HuH-7.5 (cell line): ENCODE results near the gene TMEM42.

Experiments used
- DNase-seq: peaks from one replicate; pipeline ENCODE4 v3.0.0; 2011; ENCODE audit warnings: low spot score

Gene TMEM42

DNA sequence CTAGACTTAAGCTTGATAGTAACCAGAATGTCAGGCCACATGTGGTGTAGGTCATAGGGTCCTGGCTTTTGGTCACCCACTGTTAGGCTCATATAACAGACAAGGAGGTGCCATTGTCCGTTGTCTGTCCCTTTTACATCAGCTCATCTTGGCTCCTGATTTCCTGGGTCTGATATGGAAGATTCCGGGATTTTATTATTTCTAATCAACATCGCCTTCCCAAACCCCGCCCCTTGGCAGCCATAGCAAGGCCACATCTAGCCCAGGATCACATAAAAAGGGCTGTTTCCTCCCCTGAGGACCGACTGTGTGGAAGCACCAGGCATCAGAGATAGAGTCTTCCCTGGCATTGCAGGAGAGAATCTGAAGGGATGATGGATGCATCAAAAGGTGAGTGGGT is 12.6 kb downstream of the TMEM42 start, which contains the start of gene TGM4:
Gene TGM4, plus strand, starts transcription at position 301 of the 400 bp plus-strand sequence. Its CDS starts 71 bp downstream, at position 372.
- no peak for DNase-seq

DNA sequence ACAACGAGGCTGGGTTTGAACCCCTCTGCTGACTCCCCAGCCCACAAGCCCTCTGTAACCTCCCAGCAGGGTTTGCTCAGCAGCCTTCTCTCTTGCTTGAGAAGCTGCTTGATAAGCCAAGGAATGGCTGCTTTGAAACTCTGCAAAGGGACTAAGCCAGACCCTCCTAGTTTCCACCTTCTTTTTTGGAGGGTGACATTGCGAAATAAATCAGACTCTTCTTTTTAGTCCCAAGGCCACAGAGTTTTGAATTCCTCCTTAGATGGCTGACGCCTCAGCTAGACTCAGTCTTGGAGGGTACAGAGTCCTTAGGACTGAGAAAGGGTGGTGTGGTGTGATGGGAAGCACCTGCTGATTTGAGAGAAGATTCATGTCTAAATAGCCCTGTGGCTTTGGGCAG is 13.9 kb downstream of the TMEM42 start:
- DNase-seq, result no peak

DNA sequence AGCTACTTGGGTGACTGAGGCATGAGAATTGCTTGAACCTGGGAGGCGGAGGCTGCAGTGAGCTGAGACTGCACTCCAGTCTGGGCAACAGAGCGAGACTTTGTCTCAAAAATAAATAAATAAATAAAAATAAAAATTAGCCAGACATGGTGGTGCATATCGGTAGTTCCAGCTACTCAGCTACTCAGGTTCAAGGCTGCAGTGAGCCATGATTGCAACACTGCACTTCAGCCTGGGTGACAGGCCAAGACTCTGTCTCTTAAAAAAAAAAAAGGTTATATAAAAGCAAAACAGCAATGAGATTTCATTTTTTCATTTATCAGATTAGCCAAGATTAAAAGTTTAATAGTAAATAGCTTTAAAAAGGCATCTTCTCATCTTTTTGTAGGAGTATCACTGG is 15.6 kb downstream of the TMEM42 start:
- DNase-seq, result no peak

DNA sequence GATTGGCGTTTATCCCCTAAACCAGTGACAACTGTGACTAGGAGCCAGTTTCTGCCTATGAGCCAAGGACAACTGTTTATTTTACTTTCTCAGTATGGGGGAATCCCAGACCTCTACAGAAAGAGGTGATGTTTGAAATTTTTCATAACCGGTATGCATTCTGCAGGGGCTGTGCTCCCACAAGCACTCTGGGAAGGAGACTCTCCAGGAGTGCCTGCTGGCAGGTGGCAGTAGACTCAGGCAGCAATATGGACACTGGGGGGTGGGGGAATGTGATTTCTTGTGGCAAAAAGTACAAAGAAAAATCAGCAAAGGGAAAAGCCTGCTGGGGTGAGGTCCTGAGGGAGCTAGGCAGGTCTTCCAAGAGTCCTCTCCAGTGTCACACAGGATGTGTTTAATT is 18.6 kb downstream of the TMEM42 start:
- DNase-seq, result no peak

DNA sequence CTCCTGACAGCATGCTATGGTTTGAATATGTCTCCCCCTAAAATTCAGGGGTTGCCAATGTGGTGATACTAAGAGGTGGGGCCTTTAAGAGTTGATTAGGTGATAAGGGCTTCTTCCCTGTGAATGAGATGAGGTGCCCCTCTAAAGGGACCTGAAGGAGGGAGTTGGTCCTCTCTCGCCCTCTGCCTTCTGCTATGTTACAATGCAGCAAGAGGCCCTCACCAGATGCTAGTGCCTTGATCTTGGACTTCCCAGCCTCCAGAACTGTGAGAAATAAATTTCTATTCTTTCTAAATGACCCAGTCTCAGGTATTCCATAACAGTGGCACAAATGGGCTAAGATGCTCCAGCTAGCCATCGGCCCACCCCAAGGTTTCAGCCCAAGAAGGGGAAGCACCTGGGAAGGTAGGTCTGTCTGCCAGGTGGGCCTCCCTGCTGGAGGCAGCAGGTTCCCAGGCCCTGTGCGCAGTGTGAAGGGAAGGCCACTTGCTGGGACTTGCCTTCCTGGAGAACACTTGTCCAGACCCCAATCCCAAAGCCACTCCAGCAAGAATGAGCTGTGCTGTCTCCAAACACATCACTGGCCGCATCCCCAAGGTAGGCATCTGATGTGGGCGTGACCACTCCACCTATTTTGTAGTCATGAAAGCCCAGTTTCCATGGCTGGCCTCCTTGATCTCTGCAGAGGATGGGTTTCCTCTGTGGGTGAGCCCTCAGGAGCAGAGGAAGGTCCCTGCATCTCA is 21.7 kb downstream of the TMEM42 start:
- DNase-seq, result no peak

DNA sequence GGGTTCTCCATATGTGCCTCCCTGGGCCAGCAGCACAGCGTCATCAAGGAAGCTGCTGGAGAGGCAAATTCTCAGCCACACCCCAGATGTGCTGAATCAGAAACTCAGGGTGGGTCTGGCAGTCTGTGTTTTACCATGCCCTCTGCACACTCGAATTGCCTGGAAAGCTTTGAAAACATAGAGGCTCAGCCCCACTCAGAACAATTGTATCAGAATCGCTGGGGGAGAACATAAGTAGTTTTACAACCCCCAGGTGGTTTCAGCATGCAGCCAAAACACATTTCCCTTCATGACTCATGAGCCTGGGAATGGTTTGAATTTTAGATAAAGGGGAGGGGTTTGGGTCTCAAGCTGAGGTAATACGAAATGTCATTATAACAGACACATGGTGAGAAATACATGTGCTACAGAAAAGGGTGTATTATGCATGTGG is 22.3 kb downstream of the TMEM42 start:
- DNase-seq, result no peak

DNA sequence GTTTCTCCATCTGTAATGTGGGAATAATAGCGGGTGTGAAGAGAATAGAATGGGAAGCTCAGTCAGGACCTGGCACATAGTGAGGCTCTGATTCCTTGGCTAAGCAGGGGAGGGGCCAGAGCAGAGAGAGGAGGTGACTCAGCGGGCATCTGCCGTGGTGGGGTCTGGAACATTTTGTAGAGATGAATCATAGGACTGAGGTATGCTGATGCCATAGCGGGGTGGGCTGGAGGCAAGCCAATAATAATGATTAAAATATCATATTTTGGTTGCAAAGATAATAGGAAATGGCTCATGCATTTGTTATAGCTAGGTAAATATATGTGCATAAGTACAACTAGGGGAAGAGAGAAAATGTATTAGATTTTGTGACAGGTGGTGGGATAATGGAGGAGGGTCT is 23.9 kb downstream of the TMEM42 start:
- DNase-seq, result no peak

DNA sequence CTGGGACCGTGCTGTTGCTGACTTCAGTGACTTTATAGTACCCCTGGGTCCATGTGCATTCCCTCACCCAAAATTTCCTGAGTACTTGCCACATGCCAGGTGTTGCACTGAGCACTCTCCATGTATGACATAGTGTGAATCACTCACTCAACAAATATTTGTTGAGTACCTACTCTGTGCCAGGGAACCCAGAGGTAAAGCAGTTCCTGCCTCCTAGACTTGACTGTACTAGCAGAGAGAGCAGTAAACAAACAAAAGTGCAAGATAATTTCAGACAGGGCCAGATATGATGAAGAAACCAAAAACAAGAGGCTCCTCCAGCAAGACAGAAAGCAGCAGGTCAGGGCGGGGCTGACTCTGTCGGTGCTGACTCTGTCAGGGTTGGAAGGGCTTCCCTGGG is 24.8 kb downstream of the TMEM42 start:
- no peak for DNase-seq

DNA sequence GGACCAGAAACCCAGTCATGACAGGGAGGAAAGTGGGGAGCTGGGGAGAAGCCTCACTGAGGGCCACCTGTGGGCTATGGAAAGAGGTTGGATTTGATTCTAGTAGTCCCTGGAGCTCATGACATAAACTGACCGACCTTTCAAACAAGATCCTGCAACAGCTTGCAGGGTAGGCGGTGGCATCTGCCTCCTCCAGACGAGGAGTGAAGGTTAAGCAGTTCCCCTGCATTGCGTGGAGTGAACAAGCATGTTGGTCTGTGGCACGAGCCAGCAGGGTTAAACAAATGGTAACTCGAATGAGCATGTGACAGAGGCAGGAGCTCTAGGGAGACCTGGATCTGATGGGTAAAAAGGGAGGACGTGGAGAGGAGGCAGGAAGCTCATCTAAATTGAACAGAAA is 25.4 kb downstream of the TMEM42 start:
- no peak for DNase-seq

DNA sequence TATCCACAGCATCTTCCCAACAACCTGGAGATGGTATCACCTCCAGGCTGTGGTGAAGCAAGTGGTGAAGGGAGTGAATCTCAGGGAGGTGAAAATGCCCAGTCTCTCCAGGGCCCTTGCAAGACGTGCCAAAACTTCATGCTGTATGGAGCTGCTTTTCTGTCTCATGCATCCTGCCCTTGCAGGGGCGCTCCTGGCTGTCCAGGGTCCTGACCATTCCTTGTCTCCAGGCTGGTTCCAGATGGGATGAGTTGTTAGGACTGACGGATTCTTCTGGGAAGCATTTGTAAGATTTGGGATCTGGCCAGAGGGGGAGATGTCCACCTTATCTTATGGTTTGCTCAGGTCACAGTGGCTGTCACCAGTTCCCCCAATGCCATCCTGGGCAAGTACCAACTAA is 28.5 kb downstream of the TMEM42 start:
- no peak for DNase-seq

DNA sequence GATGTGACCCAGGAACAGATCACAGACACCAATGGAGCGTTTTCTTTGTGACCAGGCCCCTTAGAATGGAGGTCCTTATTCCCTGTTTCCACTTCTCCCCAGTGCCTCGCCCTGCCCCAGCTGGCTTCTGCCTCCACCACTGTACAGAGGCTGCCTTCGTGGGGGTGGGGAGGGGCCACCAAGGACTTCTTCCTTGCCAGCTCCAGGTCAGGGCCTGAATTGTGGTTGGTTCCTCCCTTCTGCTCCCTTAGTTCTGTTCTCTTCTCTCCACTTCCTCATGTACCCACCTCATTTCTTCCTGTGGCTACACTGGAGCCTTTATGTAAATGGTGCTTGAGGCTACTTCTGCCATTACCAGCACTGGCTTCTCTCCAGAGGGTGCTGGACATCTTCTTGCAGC is 29.1 kb downstream of the TMEM42 start:
- no peak for DNase-seq

DNA sequence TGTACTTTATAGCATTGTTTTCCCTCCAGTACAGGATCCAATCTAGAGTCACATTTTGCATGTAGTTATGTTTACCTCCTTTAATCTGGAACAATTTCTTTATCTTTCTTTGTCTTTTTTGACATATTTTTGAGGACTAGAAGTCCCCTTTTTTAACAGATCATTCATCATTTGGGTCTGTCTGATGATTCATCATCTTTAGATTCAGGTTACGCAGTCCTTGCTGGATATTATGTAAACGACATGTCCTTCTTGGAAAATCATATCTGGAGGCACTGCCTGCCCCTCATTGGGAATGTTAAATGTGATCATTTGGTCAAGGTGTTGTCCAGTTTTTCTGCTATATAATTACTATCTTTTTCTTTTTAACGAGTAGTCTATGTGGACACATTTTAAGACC is 31.0 kb downstream of the TMEM42 start:
- DNase-seq, result no peak

DNA sequence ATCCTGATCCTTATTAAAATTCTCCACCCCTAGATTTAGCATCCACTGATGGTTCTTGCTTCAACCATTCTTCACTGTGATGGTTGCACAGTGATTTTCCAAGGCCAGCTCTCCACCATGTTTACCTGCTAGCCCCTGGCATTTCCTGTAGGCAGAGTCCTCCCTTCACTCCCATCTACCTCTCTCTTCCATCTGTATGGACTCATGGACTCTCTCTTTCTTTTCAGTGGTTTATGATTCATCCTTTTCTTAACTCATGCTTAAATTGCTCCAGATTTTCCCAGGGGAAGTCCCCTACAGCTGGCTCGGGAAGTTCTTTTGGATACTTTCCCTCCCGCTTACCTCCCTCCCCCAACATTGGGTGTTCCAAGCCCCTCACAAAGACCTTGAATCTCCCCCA is 31.4 kb downstream of the TMEM42 start:
- DNase-seq, result no peak

DNA sequence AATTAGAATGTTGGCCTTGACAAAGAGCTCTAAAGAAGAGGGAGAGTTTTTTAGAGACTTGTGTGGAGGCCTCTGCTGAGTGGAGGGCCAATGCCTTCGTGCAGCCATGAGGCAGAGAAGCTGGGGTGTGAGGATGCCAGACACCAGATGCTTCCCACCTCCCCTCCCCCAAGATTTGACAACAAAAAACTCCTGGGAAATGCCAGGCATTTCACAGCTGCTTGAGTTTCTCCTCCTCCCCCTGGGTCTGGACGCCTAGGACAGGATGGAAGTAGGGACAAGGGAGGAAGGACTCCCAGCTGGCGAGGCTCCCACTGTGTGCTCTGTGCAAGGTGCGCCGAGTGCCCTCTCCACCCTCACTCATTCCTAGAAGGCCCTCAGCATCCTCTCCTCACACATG is 32.8 kb downstream of the TMEM42 start:
- no peak for DNase-seq

DNA sequence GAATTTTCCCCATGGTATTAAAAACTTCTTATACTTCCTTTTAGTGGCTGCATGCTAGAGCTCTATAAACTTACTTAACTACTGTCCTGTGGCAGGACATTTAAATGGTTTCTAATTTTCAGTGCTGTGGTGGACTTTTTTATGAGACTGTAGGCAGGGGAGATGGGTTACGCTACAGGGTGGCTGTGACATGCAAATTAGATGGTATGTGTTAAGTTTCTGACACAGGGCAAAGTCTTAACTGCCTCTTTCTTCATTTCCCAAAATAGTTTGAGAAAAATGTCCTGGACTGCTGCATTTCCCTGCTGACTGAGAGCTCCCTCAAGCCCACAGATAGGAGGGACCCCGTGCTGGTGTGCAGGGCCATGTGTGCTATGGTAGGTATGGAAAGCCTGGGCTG is 34.7 kb downstream of the TMEM42 start:
- no peak for DNase-seq

DNA sequence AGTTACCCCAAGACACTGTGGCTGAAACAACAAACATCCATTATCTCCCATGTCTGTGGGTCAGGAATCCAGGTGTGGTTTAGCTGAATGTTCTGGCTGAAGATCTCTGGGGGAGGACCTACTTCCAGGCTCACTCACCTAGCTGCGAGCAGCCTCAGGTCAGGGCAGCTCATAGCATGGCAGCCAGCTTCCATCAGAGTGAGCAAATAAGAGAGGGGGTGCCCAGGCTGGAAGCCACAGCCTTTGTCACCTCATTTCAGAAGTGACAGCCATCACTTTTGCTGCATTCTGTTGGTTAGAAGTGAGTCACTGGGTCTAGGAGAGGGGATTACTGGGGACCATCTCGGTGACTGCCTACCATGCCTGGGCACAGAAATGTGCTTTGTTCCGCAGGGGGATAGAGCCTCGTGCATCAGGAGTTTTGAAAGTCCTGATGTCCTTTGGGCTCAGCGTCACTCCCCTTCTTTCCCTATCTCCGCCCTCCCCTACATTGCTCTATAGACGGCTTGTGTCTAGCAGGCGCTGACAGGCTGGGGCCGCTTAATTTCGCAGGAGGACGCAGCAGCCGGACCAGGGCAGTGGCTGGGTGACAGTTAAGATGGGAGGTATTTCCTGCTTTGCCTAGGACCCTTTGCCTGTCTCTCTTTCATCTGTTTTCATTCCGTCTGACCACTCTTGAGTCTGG is 38.1 kb downstream of the TMEM42 start:
- DNase-seq, result no peak

DNA sequence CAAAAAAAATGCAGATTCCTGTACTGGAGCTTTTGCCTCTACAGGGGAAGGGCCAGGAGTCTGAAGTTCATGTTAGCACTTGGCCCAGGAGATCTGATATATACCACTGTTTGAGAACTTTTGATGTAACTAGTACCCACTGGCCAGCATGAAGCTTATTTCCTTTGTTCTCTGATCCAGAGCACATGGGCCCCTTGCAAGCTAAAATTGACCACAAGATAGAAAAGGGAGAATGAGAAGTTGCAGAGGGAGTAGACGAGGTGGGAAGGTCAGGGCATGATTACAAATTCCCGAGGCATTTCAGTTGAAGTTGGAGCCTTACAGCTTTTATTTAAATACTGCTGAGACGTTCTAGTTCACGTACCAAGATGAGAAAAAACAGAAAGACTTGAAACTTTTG is 40.9 kb downstream of the TMEM42 start:
- no peak for DNase-seq

DNA sequence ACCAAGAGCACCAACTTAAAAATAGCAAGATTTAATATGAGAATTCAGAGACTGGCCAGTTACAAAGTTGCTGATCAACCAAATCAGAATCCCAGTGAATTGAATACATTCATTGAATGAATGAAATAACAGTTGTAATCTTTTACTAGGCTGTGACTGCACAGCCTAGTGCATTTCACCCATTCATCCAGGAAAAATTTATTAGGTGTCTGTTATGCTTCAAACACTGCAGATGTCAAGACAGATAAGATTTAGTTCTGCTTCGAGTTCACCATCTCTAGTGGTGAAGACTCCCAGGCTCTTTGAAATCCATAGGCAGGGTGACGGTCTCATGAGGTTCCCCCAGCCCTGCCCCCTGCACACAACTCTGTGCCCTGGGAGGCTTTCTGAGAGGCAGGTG is 41.6 kb downstream of the TMEM42 start:
- DNase-seq, result no peak

DNA sequence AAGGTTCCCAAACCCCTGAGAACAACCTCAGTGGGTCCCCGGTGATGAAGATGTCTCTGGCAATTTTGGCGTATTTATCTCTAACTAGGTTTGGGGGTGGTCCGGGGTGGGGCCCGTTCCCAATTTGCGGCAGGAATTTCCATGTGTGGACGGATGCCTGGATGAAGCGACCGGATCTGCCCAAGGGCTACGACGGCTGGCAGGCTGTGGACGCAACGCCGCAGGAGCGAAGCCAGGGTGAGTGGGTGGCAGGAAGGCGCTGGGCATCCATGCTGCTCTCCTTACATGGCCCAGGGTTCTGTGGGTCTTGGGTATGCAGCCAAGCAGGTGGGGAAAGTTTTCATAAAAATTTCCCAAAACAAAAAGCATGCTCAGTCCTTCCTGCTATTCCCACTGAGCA is 42.0 kb downstream of the TMEM42 start:
- no peak for DNase-seq

DNA sequence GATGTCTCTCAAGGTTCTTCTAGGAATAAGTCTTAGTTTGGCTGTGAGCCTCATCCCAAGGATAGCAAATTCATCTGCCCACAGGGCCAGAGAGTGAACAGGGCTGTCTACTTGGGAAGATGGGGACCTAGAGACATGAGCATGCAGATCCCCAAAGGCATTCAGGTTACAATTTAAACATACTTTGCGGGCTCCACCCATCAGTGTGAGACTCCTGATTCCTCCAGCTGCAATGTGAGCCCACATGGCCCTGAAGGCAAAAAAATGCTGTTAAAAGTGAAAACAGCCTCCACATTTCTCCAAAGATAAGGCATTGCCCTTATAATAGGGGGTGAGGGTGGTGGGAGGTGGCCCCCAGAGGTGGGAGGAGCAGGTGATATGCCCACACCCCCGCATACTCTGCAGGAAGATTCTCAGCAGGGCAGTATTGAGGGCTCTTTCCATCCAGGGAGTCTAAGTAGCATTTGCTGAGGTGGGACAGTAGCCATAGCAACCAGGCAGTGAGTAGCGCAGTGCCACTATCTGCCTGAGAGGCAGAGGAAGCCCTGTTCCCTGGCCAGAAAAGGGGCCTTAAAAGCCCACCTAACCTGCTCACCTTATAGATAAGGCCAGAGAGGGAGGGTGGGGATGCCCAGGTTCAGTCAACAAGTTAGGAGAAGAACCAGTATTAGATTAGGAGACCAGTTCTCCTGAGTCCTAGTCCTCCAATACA is 43.9 kb downstream of the TMEM42 start:
- DNase-seq, result no peak

DNA sequence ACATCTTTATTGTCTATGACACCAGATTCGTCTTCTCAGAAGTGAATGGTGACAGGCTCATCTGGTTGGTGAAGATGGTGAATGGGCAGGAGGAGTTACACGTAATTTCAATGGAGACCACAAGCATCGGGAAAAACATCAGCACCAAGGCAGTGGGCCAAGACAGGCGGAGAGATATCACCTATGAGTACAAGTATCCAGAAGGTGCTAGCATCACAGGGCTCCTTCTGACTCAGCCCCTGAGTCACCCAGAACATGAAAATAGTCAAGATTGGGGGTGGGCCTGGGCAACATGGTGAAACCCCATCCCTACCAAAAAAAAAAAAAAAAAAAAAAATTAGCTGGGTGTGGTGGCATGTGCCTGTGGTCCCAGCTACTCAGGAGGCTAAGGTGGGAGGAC is 45.3 kb downstream of the TMEM42 start:
- DNase-seq, result no peak

DNA sequence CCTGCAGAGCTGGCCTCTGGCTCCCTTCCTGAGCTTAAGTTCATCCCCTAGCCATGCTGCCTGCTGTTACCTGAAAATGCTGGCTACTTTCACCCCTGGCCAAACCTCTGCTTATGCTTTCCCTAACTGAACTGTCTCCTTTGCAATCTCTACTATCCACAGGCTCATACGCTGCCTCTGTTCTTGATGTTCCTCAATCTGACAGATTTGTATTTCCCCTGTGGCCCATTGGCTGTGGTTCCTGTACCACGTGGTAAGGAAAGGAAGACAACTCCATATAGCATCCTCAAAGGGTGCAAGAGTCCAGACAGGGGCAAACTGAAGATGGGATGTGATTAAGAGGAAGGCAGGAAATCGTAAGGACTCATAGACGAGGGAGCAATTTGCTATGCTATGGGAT is 45.9 kb downstream of the TMEM42 start:
- DNase-seq, result no peak

DNA sequence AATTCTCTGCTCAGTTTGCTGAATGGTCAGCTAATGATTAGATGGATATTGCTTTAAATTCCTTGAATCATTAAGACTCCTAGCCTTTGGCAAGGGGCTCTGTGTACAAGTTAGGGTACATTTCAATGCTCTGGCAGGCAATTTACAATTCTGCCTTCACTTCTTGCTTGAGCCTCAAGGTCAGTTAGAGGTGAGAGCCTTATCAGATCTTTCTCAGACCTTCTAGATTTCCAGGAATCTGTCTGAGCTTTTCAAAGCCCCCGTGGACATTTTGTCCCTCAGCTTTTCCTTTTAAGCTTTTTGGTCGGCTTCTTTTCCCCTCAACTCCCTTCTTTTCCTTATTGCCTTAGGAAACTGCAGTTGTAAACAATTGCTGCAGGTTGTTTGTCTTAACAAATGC is 47.4 kb downstream of the TMEM42 start:
- no peak for DNase-seq
